ENCODE data around the gene GGT5. TPM values are rescaled to one million over a fixed set of nuclear protein-coding genes. Genes with fewer than 3 reads are reported as not detected.
"Not testable (repeated sequence)": the region's sequence is repeated elsewhere in the genome, so short reads cannot be mapped to it uniquely, and the experiment has no call there.

Gene GGT5
- total RNA-seq, 2 donors from 2014 or later, result 24.9 to 41.2 TPM

- TF ChIP-seq CTCF (IDR thresholded peaks at IDR 0.05), result no peak
- no peak for TF ChIP-seq POLR2A (IDR thresholded peaks at IDR 0.05)
- peaks cover 76% of the 10 kb centered on the region for H3K4me1 ChIP-seq
- H3K27me3 ChIP-seq, result no peaks in the 10 kb centered on the region
- DNase-seq (no peak), ATAC-seq (peak; percentile 59)
- no peak overlapping the region for H3K4me3 ChIP-seq
- intact Hi-C loops (cut with DNase I), result no loop called here
- 12 to 25% methylated on average over 4 of the region's 4 CpGs for WGBS, 2 donors
- H3K27ac ChIP-seq, result peak overlapping the region in 3 of 4 donors; percentile 20 to 61 (median 41)
- no peaks in the 10 kb centered on the region for H3K9me3 ChIP-seq
- no peaks in the 10 kb centered on the region for H3K36me3 ChIP-seq (replicated peaks in 1 of 2; ENCODE audit: insufficient read depth in 1 of 2, low read depth in 2 of 2)
Observed at GRCh38 chr22:24289114-24289513, 44.2 kb upstream of the GGT5 start.

GRCh38 chr22:24287801-24288200 is 42.9 kb upstream of the GGT5 start:
- peaks cover 70% of the 10 kb centered on the region for H3K4me1 ChIP-seq
- H3K9me3 ChIP-seq; H3K27me3 ChIP-seq; DNase-seq; H3K4me3 ChIP-seq; ATAC-seq; H3K36me3 ChIP-seq (replicated peaks in 1 of 2; ENCODE audit: insufficient read depth in 1 of 2, low read depth in 2 of 2); intact Hi-C loops (cut with DNase I): not testable (repeated sequence)
- H3K27ac ChIP-seq, result peak overlapping the region; percentile 11 to 61 (median 29)
- WGBS, 2 donors, result 58 to 76% methylated on average over 6 of the region's 6 CpGs

DNA sequence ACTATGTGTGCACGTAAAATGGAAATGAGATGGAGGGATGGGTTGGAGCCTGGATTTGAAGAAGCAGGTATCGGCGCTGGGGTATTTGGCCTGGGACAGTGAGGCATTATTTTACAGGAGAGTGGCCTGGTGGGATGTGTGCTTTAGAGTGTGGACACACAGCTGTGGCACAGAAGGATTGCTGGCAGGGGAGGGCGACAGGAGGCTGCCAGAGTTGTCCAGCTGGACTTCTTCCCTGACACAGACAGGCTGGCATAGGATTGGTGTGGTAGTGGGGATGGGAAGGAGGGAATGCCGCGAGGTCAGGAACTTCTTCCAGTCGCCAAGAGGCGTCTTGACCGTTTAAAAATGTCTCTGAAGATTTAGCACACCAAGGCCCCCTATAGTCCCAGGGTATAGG is 42.3 kb upstream of the GGT5 start:
- H3K9me3 ChIP-seq; DNase-seq; H3K27me3 ChIP-seq; H3K36me3 ChIP-seq (replicated peaks in 1 of 2; ENCODE audit: insufficient read depth in 1 of 2, low read depth in 2 of 2); H3K4me3 ChIP-seq; intact Hi-C loops (cut with DNase I): not testable (repeated sequence)
- Histone ChIP-seq H3K27ac (peak overlapping the region in 2 of 4 donors; percentile 15 to 61), H3K4me1 (peaks cover 65% of the 10 kb centered on the region)
- WGBS, 2 donors, result 55 to 61% methylated on average over 3 to 9 of the region's 9 CpGs
- ATAC-seq, result peak; percentile 53

GRCh38 chr22:24285245-24285644 is 40.4 kb upstream of the GGT5 start:
- Histone ChIP-seq H3K36me3 (replicated peaks in 1 of 2; ENCODE audit: insufficient read depth in 1 of 2, low read depth in 2 of 2) (no peaks in the 10 kb centered on the region), H3K4me3 (no peak overlapping the region), H3K27ac (no peak overlapping the region), H3K4me1 (peaks cover 45% of the 10 kb centered on the region), H3K27me3 (no peaks in the 10 kb centered on the region), H3K9me3 (no peaks in the 10 kb centered on the region)
- TF ChIP-seq POLR2A (IDR thresholded peaks at IDR 0.05) (no peak), CTCF (IDR thresholded peaks at IDR 0.05) (no peak)
- DNase-seq, result no peak
- no peak for ATAC-seq
- intact Hi-C loops (cut with DNase I), result no loop called here
- 65 to 80% methylated on average over 4 of the region's 4 CpGs for WGBS, 2 donors

DNA sequence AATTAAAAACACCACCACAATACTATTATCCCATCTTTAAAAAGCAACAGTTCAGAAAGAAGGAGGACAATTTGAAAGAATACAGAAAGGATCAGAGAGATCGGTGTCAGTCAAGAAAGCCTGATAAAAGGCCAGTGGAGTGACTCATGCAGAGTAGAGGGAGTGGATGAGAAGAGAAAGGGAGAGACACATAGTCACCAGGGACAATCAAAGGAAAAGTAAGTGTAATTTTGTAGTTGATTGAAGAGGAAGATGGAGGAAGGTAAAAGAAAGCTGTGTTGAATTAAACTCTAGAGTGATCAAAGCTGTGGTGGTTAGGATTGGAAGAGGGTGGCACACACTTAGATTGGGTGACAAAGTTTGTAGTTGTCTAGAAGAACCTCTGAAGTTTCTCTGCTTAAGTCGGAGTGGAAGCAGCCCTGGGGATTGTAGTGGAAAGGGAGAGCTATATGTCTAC is 39.9 kb upstream of the GGT5 start:
- Histone ChIP-seq H3K4me3 (no peak overlapping the region), H3K36me3 (replicated peaks in 1 of 2; ENCODE audit: insufficient read depth in 1 of 2, low read depth in 2 of 2) (no peaks in the 10 kb centered on the region), H3K27me3 (no peaks in the 10 kb centered on the region), H3K4me1 (peaks cover 41% of the 10 kb centered on the region), H3K9me3 (no peaks in the 10 kb centered on the region), H3K27ac (no peak overlapping the region)
- no peak for TF ChIP-seq CTCF (IDR thresholded peaks at IDR 0.05)
- TF ChIP-seq POLR2A (IDR thresholded peaks at IDR 0.05), result no peak
- ATAC-seq (no peak), DNase-seq (no peak)
- 88 to 91% methylated on average over 2 of the region's 2 CpGs for WGBS, 2 donors
- intact Hi-C loops (cut with DNase I), result no loop called here

- no peak for TF ChIP-seq CTCF (IDR thresholded peaks at IDR 0.05)
- TF ChIP-seq POLR2A (IDR thresholded peaks at IDR 0.05), result no peak
- WGBS, 2 donors, result 49 to 56% methylated on average over 2 of the region's 2 CpGs
- H3K9me3 ChIP-seq, result no peaks in the 10 kb centered on the region
- no peak overlapping the region for H3K27ac ChIP-seq
- H3K36me3 ChIP-seq (replicated peaks in 1 of 2; ENCODE audit: insufficient read depth in 1 of 2, low read depth in 2 of 2), result no peaks in the 10 kb centered on the region
- no peak for ATAC-seq
- H3K4me3 ChIP-seq, result no peak overlapping the region
- intact Hi-C loops (cut with DNase I), result no loop called here
- H3K27me3 ChIP-seq, result no peaks in the 10 kb centered on the region
- DNase-seq, result no peak
- peaks cover 18% of the 10 kb centered on the region for H3K4me1 ChIP-seq
Observed at GRCh38 chr22:24282401-24282800, 37.5 kb upstream of the GGT5 start.

GRCh38 chr22:24280363-24280762 is 35.5 kb upstream of the GGT5 start:
- H3K27ac ChIP-seq; intact Hi-C loops (cut with DNase I); H3K4me1 ChIP-seq; H3K4me3 ChIP-seq; DNase-seq; ATAC-seq; H3K36me3 ChIP-seq (replicated peaks in 1 of 2; ENCODE audit: insufficient read depth in 1 of 2, low read depth in 2 of 2); H3K9me3 ChIP-seq; H3K27me3 ChIP-seq: not testable (repeated sequence)
- WGBS, 2 donors, result 100% methylated on average over 1 of the region's 1 CpG

Measured in body of pancreas (tissue), 4 donors.